GM12872 (cell line): Measurements from ENCODE around the gene PPP5C.

Experiments used
- TF ChIP-seq, protein P1 (sequence below): IDR thresholded peaks from 3 replicates; pipeline ENCODE4 v1.5.1; 2011; ENCODE audit warnings: low read depth, mild to moderate bottlenecking, low read length, moderate library complexity; ENCODE audit not compliant: insufficient read depth

Gene PPP5C

DNA sequence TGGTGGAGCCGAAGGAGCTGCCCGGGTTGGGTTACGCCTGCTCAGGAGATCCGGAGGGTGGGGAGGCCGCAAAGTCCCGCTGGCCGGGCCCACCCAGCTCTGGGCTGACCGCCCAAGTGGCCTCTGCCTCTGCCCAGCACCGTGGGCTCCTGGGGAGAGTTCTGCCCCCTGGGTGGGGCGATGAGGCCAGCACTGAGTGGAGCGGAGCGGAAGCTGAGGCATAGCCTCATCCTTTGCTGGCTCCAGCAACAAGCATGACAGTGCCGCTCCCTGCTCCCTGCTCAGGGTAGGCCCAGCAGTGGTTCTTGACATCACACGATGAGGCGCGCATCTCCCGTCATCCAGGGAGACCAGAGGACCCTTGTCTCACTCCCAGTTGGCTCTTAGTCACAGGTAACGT, 44.0 kb downstream of the PPP5C start:
- TF ChIP-seq, protein P1, sequence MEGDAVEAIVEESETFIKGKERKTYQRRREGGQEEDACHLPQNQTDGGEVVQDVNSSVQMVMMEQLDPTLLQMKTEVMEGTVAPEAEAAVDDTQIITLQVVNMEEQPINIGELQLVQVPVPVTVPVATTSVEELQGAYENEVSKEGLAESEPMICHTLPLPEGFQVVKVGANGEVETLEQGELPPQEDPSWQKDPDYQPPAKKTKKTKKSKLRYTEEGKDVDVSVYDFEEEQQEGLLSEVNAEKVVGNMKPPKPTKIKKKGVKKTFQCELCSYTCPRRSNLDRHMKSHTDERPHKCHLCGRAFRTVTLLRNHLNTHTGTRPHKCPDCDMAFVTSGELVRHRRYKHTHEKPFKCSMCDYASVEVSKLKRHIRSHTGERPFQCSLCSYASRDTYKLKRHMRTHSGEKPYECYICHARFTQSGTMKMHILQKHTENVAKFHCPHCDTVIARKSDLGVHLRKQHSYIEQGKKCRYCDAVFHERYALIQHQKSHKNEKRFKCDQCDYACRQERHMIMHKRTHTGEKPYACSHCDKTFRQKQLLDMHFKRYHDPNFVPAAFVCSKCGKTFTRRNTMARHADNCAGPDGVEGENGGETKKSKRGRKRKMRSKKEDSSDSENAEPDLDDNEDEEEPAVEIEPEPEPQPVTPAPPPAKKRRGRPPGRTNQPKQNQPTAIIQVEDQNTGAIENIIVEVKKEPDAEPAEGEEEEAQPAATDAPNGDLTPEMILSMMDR, result no peak

DNA sequence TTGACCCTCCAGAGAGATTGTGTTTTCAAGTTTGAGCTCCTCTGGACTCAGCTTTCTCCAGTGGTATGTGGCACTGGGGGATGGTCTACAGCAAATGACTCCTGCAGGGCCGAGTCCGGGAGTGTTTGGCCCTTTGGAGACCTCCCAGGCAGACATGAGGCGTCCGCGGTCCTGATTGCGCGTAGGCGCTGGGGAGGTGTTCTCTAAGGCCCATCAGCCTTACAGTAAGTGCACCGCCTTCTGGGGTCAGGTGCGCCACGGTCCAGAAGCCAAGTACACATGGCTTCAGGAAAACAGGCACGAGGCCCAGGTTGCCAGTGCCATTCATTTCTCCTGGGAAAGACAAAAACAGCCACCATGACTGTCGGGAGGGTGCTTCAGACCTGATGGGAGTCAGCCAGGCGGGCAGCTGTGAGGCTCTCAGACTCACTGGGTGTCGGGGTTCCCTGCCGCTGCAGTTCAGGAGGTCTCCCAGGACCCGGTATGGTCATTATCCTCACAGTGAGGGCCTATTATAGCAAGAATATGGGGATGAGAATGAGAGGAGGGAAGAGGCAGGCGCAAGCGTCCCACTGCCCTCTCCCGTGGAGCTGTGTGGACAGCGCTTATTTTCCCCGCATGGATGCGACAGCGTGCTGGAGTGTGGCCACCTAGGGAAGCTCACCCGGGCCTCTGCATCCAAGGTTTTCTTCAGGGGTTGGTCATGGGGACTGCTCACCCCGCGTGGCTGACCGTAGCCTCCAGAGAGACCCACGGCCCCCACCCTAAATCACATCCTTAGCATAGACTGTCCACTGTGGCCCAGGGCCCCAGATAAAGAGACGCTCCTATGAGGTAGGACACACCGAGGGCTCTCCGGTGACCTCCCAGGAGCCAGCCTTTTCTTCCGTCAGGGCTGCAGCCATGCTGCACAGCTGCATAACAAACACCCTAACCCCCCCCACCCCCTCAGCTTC, 44.7 kb downstream of the PPP5C start:
- TF ChIP-seq, protein P1, result no peak

DNA sequence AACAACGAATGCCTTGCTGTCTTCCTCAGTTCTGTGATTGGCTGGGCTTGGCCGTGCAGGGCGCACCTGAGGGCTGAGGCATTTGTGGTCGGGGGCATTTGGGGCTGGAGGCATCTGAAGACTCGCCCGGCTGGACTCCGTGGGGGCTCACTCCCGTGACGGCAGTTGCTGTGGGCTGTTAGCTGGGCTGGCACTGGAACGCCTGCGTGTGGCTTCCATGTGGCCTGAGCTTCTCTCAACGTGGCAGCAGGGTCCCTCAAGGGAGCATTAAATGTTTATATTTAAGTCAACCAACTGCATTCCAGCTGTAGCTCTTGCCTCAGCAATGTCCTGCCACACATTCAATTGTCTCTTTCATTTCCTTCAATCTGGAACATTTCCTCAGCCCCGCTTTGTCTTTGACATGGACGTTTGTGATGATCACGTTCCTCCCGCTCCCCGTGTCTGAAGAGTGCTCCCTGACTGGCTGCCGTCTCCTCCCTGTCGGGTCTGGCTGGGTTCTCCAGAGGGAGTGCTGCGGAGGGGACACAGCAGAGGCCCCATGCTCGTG, 45.4 kb downstream of the PPP5C start:
- TF ChIP-seq, protein P1, result no peak

DNA sequence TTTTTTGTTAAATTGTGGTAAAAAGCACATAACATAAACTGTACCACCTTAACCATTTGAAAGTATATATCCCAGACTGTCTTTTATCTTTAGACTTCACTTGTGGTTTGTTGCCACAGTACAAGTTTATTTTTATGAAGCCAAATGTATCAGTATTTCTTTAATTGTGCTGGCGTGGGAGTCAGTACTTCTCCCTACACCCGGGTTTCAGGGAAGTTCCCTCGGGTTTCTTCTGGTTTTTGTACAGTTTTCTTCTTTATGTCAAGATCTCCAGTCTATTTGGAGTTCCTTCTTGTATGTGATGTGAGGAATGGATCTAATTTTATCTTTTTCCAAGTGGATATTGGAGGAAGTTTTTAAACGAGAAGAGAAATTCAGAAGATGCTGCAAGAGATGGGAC, 46.0 kb downstream of the PPP5C start:
- TF ChIP-seq, protein P1, result no peak

DNA sequence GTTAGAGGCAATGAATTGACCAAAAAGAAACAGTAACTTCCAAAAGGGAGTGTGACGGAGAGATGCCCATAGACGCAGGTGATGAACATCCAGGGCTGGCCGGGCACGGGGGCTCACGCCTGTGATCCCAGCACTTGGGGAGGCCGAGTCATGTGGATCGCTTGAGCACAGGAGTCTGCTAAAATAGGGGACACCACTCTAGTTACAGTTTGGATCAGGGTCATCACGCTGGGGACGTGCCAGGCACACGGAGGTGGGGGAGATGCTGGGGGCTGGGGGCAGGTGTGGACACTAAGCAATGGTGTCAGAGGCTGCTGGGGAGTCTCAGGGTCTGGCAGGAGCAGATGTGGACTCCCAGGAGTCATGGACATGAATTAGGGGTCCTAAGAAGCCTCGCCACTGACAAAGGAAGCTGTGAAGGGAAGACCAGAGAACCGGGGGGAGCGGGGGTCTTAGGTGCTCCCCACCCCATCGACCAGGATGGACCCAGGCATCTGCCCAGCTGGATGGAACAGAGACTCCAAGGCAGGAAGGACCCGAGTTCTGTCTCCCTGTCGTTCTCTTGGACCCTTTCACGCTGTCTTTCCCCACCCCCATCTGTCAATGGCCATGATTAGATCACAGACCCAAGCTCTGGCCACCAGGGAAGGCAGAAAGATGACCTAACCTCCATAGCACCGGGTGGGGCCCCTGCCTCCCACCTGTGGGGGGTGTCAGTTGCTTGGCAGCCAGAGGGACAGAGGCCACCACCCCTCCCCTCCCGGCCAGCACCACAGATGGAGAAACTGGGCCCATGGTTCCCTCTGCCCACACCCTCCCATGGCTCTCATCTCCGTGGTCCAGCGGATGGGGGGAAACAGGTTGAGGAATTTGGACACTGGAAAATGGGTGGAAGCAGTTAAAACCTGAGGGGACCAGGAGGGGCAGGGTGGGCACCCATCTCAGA, 46.8 kb downstream of the PPP5C start:
- TF ChIP-seq, protein P1, result no peak

DNA sequence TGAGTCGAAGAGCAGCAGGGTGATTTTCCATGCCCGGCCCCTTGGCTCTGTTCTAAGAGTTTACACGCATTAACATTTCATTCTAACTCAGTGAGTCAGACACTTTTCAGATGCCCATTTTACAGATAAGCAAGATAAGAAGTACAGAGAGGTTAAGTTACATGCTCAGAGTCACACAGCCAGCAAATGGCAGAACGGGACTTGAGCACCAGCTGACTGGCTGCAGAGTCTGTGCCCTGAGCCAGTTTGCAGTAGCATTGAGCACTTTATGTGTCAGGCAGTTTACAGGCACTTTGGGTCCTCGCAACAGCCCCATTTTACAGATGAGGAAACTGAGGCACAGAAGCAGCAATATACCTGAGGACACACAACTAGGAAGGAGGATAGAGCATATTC, 47.5 kb downstream of the PPP5C start:
- TF ChIP-seq, protein P1, result no peak

DNA sequence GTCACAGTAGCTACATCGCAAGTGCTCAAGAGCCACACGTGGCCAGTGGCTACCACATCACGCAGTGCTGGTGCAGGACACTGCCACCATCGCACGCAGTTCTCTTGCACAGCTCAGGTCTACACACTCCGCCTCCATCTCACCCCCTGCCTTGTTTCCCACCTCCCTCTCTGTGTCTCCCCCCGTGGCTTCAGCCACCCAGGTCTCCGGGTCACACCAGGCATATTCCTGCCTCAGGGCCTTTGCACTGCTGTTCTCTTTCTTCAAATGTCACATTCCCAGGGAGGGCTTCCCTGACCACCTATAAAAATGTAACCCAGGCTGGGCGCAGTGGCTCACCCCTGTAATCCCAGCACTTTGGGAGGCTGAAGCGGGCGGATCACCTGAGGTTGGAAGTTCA, 55.8 kb downstream of the PPP5C start:
- TF ChIP-seq, protein P1, result no peak
